Measurements from ENCODE around the gene PPP1R12B.

PPP1R12B gene

GRCh38 chr1:202348509-202349205, at the start of gene PPP1R12B (continued):
- TF ChIP-seq ZNF280C (tag by site-specific recombination; IDR thresholded peaks at IDR 0.05), result no peak
- no peak for TF ChIP-seq SALL2 (tag by site-specific recombination; IDR thresholded peaks at IDR 0.05; ENCODE audit: borderline replicate concordance)
- no peak for TF ChIP-seq ZNF571 (tag by site-specific recombination; IDR thresholded peaks at IDR 0.05)
- 0 out of 2 replicates have a peak, but pooled peaks have one; percentile 8 for TF ChIP-seq ZSCAN30 (tag by site-specific recombination; IDR thresholded peaks at IDR 0.05)
- peak; percentile 68; the same call in 1 of the 2 replicates for TF ChIP-seq KLF7 (tag by site-specific recombination; IDR thresholded peaks at IDR 0.05; ENCODE audit: borderline replicate concordance)
- TF ChIP-seq ZNF23 (tag by site-specific recombination; IDR thresholded peaks at IDR 0.05; ENCODE audit: borderline replicate concordance), result no peak
- TF ChIP-seq BCL6B (tag by site-specific recombination; IDR thresholded peaks at IDR 0.05), result no peak
- no peak for TF ChIP-seq ZNF202 (tag by site-specific recombination; IDR thresholded peaks at IDR 0.05; ENCODE audit: borderline replicate concordance)
- TF ChIP-seq ZNF530 (tag by site-specific recombination; IDR thresholded peaks at IDR 0.05; ENCODE audit: low read depth), result no peak
- TF ChIP-seq ZFP41 (tag by site-specific recombination; IDR thresholded peaks at IDR 0.05; ENCODE audit: borderline replicate concordance), result no peak
- peak; percentile 97 for TF ChIP-seq ZNF335 (tag by site-specific recombination; conservative IDR thresholded peaks at IDR 0.05)
- TF ChIP-seq ZNF398 (tag by site-specific recombination; IDR thresholded peaks at IDR 0.05), result no peak
- TF ChIP-seq ZNF155 (tag by site-specific recombination; IDR thresholded peaks at IDR 0.05), result no peak
- no peak for TF ChIP-seq ZNF645 (tag by site-specific recombination; IDR thresholded peaks at IDR 0.05)
- peak; percentile 80; the same call in 1 of the 2 replicates for TF ChIP-seq BCL11A (tag by site-specific recombination; IDR thresholded peaks at IDR 0.05; ENCODE audit: low read depth)
- peak; percentile 46; the same call in 1 of the 2 replicates for TF ChIP-seq PATZ1 (tag by site-specific recombination; IDR thresholded peaks at IDR 0.05)
- TF ChIP-seq ZBTB21 (tag by site-specific recombination; IDR thresholded peaks at IDR 0.05), result no peak
- no peak for TF ChIP-seq ZNF792 (tag by site-specific recombination; IDR thresholded peaks at IDR 0.05)
- no peak for TF ChIP-seq ZNF266 (tag by site-specific recombination; IDR thresholded peaks at IDR 0.05; ENCODE audit: low read depth)
- no peak for TF ChIP-seq ZNF747 (tag by site-specific recombination; IDR thresholded peaks at IDR 0.05)
- no peak for TF ChIP-seq ZNF473 (tag by site-specific recombination; IDR thresholded peaks at IDR 0.05)
- no peak for TF ChIP-seq INSM2 (tag by site-specific recombination; IDR thresholded peaks at IDR 0.05)
- no peak for TF ChIP-seq SCRT1 (tag by site-specific recombination; IDR thresholded peaks at IDR 0.05; ENCODE audit: borderline replicate concordance)
- no peak for TF ChIP-seq PRDM6 (tag by site-specific recombination; IDR thresholded peaks at IDR 0.05)
- 0 out of 2 replicates have a peak, but pooled peaks have one; percentile 35 for TF ChIP-seq ZNF580 (tag by site-specific recombination; IDR thresholded peaks at IDR 0.05)
- TF ChIP-seq YY1 (tag by site-specific recombination; IDR thresholded peaks at IDR 0.05), result peak; percentile 96
- TF ChIP-seq ZFP37 (tag by site-specific recombination; IDR thresholded peaks at IDR 0.05), result peak; percentile 75; the same call in 1 of the 2 replicates
